NT2/D1 (cell line): ENCODE data around the gene NSUN5.

Experiments used
- SUZ12 ChIP-seq: IDR thresholded peaks from 2 replicates; pipeline ENCODE4 v1.6.1; 2011; ENCODE audit not compliant: insufficient read length, insufficient read depth; ENCODE audit errors: extremely low read depth
- YY1 ChIP-seq: IDR thresholded peaks from 2 replicates; pipeline ENCODE4 v1.6.1; 2011; ENCODE audit not compliant: insufficient read length, insufficient read depth
- ZNF274 ChIP-seq: IDR thresholded peaks from 2 replicates; pipeline ENCODE4 v1.6.1; 2011; ENCODE audit warnings: mild to moderate bottlenecking, low read depth, low read length

GRCh38 chr7:73340514-73340913 lies 31.9 kb upstream of the NSUN5 start:
- TF ChIP-seq YY1 (no peak), ZNF274 (no peak), SUZ12 (no peak)
